Osteocyte (in vitro differentiated cells): ENCODE results near the gene HTRA2. TPM values are rescaled to one million over a fixed set of nuclear protein-coding genes. Genes with fewer than 3 reads are reported as not detected.

Experiments
- DNase-seq: peaks from one replicate; pipeline ENCODE4 v3.0.0; 2021; ENCODE audit warnings: mixed read lengths; ENCODE audit not compliant: unreplicated experiment; ENCODE audit errors: extremely low spot score
- H3K27ac Mint-ChIP-seq: one replicate; pipeline ENCODE4 v1.8.0; 2021; ENCODE audit warnings: mild to moderate bottlenecking, mixed read lengths; ENCODE audit not compliant: unreplicated experiment
- H3K27me3 Mint-ChIP-seq: one replicate; pipeline ENCODE4 v1.8.0; 2021; ENCODE audit warnings: mixed read lengths; ENCODE audit not compliant: unreplicated experiment
- H3K36me3 Mint-ChIP-seq: one replicate; pipeline ENCODE4 v1.8.0; 2021; ENCODE audit warnings: mixed read lengths; ENCODE audit not compliant: unreplicated experiment
- H3K4me1 Mint-ChIP-seq: one replicate; pipeline ENCODE4 v1.8.0; 2021; ENCODE audit warnings: mixed read lengths; ENCODE audit not compliant: unreplicated experiment
- H3K4me3 Mint-ChIP-seq: one replicate; pipeline ENCODE4 v1.8.0; 2021; ENCODE audit warnings: mild to moderate bottlenecking, moderate library complexity, mixed read lengths; ENCODE audit not compliant: unreplicated experiment
- H3K9me3 Mint-ChIP-seq: one replicate; pipeline ENCODE4 v1.8.0; 2021; ENCODE audit warnings: mixed read lengths; ENCODE audit not compliant: unreplicated experiment
- total RNA-seq: library from RNA; stranded (reverse); gene quantifications from 2 replicates; pipeline ENCODE4 v1.2.1, GENCODE V29; 2021
- TF ChIP-seq, protein P1 (sequence below): fragments of 200-600 bp; sonication (generic); IDR thresholded peaks from 2 replicates; pipeline ENCODE4 v1.5.0; 2021; ENCODE audit warnings: antibody characterized with exemption, mild to moderate bottlenecking, moderate library complexity

Gene HTRA2
- total RNA-seq, 1 donor from 2014 or later, result 32.3 TPM

DNA sequence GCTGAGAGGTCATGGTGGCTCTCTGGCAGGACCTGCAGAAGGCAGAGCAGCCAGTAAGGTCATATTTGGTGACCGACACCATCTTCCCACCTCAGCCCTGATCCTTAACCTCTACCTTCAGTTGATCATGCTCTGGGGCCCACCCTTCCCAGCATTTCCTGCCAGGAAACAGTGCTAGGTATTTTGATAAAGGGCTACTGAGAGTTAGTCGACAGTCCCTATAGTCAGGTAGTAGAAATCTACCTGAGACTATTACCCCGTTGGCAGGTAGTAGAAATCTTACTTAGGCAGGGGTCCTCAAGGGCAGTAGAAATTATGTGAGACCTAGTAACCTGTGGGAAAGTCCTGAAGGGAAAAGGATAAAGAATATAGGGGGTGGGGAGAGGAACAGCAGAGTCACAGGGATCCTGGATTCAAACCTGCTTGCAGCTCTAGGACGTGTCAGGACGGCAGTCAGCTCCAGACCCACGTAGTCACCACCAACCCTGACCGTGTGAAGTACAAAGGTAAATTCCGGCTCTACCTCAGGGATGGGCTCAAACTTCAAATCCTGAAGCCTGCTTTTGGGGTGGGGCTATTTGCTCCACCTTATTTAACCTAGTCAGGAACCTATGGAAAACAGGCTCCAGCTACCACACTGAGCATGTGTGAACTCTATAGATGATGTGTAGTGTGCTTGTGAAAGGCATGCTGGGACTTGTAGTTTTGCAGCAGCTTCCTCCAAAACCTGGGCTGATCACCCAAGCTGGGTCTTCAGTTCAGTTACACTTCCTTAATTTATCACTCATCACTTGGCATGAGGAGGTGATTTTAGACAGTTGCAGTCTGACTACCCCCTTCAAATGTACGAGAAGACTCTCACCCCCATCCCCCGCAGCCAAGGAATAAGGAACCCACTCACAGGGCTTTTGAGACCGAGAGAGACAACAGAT lies 3.8 kb upstream of the HTRA2 start, which contains the start of gene DQX1:
Gene DQX1 (minus strand): TSS at position 515 of the 932 bp plus-strand sequence. CDS start 502 bp downstream, at position 13.
- H3K4me1 Mint-ChIP-seq, result peaks cover 17% of the 10 kb centered on the region
- H3K9me3 Mint-ChIP-seq, result no peaks in the 10 kb centered on the region
- no peak within 1 kb of the TSS for H3K4me3 Mint-ChIP-seq
- TF ChIP-seq, protein P1, sequence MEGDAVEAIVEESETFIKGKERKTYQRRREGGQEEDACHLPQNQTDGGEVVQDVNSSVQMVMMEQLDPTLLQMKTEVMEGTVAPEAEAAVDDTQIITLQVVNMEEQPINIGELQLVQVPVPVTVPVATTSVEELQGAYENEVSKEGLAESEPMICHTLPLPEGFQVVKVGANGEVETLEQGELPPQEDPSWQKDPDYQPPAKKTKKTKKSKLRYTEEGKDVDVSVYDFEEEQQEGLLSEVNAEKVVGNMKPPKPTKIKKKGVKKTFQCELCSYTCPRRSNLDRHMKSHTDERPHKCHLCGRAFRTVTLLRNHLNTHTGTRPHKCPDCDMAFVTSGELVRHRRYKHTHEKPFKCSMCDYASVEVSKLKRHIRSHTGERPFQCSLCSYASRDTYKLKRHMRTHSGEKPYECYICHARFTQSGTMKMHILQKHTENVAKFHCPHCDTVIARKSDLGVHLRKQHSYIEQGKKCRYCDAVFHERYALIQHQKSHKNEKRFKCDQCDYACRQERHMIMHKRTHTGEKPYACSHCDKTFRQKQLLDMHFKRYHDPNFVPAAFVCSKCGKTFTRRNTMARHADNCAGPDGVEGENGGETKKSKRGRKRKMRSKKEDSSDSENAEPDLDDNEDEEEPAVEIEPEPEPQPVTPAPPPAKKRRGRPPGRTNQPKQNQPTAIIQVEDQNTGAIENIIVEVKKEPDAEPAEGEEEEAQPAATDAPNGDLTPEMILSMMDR, result no peak
- DNase-seq, result no peak
- H3K36me3 Mint-ChIP-seq, result peaks cover 17% of the 10 kb centered on the region
- H3K27ac Mint-ChIP-seq, result no peak within 1 kb of the TSS
- peaks cover 14% of the 10 kb centered on the region for H3K27me3 Mint-ChIP-seq

DNA sequence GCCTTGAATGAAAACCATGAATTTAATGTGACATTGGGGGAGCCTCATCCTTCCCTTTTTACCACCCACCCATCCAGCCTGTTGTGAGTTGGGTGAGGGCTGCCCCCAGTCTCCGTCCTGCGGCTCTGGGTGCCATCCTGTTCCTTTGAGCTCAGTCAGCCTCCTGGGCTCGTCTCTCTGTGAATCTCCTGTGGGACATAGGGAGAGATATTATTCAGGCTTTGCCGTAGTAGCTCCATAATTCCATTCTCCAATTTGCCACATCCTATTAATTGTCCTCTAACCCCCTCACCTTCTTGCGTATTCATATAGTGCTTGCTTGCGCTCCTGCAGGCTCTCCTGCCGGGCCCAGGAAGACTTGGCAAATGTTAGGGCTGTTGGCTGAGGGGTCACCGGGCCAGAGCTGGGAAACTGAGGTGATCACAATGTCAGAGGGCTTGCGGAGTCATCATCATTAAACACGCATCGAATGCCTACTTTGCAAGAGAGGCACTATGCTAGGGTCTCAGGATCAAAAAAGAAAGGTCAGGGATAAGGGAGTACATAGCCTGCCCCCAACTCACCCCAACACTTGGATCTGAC lies 3.0 kb upstream of the HTRA2 start:
- no peaks in the 10 kb centered on the region for H3K9me3 Mint-ChIP-seq
- H3K36me3 Mint-ChIP-seq, result peaks cover 17% of the 10 kb centered on the region
- H3K4me1 Mint-ChIP-seq, result peaks cover 24% of the 10 kb centered on the region
- TF ChIP-seq, protein P1, result no peak
- no peak for DNase-seq
- H3K4me3 Mint-ChIP-seq, result no peak overlapping the region
- H3K27ac Mint-ChIP-seq, result no peak overlapping the region
- H3K27me3 Mint-ChIP-seq, result peaks cover 10% of the 10 kb centered on the region

DNA sequence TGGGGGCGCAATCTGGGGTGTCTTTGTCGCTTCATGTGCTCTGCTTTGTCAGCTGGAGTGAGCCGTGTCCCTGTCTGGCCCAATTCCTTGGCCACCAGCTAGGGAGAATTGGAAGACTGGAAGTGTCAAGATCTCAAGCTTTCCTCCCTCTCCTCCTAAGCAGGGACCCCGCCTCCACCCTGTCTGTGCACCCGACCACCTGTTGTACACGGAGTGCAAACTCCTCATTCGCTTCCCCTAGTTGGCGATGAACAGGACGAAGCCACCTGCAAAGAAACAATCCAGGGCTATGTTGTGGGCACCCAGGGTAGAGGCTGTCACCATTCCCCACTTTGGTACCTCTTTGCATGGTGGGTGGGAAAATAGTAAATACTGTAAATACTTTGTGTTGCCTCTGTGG lies 2.0 kb upstream of the HTRA2 start:
- DNase-seq, result no peak
- Mint-ChIP-seq H3K4me1 (peaks cover 28% of the 10 kb centered on the region), H3K27me3 (peaks cover under 1% of the 10 kb centered on the region), H3K36me3 (peaks cover 17% of the 10 kb centered on the region), H3K9me3 (no peaks in the 10 kb centered on the region), H3K27ac (no peak overlapping the region), H3K4me3 (peak overlapping the region; percentile 95)
- TF ChIP-seq, protein P1, result no peak

DNA sequence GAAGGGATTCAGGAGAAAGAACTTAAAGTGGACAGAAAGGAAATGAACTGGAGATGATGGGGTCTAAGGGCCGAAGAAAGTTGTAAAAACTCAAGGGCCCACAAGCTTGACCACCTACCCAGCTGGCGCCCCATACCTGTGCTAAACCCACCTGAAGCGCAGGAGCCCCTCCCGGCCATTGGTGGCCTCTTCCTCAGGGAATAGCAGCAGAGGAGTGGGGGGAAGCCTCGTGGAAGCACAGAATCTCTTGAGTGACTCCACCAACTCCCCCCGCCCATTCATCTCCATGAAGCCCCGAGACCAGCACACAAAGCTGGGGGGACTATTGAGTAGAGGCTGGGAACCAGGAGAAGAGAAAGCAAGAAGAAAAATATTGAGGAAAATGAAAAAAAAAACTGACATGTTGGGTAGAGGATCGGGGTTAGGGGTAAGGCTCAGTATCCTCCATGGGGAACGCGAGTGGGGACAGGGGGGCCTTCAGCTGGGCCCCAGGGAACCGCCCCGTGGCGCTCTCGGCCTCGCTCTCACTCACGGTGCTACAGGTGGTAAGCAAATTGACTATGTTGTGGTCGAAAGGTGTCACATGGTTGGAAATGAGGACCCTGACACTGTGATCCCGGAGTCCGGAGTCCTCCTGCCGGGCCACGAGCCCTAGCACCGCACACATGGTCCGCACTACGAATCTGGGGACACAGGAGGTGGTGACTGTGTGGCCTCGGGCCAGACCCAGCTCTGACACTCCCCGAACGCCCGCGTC lies 955 bp upstream of the HTRA2 start:
- TF ChIP-seq, protein P1, result no peak
- H3K27ac Mint-ChIP-seq, result peak overlapping the region; percentile 91
- no peak for DNase-seq
- H3K9me3 Mint-ChIP-seq, result no peaks in the 10 kb centered on the region
- no peaks in the 10 kb centered on the region for H3K27me3 Mint-ChIP-seq
- peaks cover 28% of the 10 kb centered on the region for H3K4me1 Mint-ChIP-seq
- H3K36me3 Mint-ChIP-seq, result peaks cover 17% of the 10 kb centered on the region
- H3K4me3 Mint-ChIP-seq, result peak overlapping the region; percentile 95
